CD4-positive, alpha-beta T cell treated with Interleukin-15 for 1 hour (primary cell): ENCODE data around the gene TSPAN16.
"Not testable (repeated sequence)": the region's sequence is repeated elsewhere in the genome, so short reads cannot be mapped to it uniquely, and the experiment has no call there.

Experiments
- DNase-seq: peaks from one replicate; pipeline ENCODE4 v3.0.0-alpha.2; 2020

TSPAN16 gene

DNA sequence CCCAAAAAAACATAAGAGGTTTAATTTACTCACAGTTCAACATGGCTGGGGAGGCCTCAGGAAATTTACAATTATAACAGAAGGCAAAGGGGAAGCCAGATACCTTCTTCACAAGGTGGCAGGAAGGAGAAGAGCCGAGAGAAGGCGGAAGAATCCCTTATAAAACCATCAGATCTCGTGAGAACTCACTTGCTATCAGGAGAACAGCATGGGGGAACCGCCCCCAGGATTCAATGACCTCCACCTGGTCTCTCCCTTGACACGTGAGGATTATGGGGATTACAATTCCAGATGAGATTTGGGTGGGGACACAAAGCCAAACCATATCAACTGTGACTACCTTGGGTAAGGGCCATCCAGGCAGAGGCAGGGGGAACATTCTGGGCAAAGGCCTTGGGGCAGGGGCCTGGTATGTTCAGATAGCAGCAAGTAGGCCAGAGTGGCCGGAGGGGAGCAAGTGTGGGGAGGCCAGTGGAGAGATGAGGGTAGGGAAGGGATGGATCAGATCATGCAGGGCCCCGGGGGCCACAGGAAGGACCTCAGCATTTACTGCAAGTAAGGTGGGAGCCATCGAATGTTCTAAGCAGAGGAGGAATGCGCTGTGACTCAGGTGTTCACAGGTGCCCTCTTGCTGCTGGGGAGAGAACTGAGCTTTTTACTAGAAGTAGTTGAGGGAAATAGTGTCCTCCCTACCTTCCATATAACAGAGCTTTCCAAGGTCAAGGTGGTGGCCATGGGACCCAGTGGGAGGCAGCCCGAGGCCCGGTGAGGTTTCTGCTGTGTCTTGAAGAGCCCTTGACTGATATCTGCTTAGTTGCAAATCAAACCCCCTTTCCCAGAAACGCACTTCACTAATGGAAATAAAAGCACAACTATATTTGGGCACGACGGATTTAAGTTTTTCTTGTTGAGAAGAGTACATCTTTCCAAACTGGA lies 25.5 kb downstream of the TSPAN16 start:
- no peak for DNase-seq

DNA sequence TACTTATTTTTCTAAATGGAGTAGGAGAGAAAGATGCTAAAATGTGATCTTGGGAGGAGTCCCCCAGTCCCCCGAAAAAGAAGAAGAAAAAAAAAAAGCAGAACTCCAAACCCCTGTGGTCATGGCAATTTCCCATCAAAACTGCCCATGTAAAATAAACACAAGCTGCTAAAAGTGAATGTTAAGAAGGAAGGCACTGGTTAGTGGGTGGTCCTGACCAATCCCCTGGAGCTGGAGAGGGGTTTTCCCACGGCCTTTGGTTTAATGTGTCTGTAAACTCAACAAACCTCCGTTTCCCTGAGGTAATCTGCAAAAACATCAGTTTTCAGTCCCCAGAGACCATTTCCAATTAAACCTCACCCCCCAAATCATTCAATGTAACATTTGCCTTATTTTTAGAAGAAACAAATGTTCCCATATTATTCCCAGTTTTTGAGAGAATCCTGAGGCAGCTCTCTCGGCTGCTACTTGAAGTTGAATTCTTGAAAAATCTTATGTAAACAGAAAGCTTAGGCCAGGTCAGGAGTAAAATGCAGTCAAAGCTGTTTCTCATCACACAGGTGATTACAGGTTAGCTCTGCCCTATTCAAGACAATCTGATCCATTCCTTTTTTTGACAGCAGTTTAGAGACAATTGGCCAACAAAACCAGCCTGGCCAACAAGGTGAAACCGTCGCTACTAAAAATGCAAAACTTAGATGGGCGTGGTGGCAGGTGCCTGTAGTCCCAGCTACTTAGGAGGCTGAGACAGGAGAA lies 26.5 kb downstream of the TSPAN16 start:
- peak; percentile 36 for DNase-seq

DNA sequence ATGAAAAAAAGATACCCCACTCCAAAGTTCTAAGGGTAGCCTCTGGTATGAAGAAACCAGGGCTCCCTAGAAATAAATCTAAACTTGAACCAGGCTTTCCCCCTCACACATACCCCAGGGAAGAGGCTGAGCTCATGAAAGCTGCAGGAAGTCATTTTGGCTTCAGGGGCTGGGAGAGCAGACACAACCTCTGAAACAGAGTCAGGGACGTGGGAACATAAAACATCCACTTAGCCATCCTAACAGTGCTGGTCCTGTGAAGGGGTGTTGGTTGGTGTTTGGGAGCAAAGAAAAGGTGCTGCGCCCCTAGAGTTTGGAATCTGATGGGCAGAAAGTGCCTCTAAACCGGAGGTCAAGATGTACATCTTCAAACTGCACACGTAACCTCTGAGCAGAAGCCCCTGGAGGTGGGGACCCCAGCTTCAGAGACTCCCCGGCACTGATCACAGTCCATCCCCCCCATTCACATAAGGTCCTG lies 27.7 kb downstream of the TSPAN16 start:
- no peak for DNase-seq

- DNase-seq, result peak; percentile 82
These were observed 28.2 kb downstream of the TSPAN16 start for GRCh38 chr19:11324079-11324661.

- DNase-seq, result no peak
These were observed 28.9 kb downstream of the TSPAN16 start for GRCh38 chr19:11324748-11325389.

DNA sequence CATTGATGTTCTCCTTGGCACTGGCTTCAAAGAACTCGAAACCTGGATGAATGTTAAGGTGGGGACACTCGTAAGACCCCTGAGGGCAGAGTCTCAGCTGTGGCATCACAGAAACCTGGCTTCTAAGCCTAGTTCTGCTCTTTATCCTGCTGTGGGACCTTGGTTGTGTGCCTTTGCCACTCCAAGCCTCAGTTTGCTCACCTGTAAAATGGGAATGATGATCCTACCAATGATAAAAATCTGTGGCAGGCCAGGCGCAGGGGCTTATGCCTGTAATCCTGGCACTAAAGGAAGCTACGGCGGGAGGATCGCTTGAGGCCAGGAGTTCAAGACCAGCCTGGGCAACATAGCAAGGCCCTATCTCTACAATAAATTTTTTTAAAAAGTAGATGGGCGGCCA lies 29.6 kb downstream of the TSPAN16 start:
- DNase-seq, result no peak

GRCh38 chr19:11330127-11330526 lies 34.2 kb downstream of the TSPAN16 start:
- no peak for DNase-seq

- no peak for DNase-seq
These were observed 35.5 kb downstream of the TSPAN16 start for GRCh38 chr19:11331502-11331901.

DNA sequence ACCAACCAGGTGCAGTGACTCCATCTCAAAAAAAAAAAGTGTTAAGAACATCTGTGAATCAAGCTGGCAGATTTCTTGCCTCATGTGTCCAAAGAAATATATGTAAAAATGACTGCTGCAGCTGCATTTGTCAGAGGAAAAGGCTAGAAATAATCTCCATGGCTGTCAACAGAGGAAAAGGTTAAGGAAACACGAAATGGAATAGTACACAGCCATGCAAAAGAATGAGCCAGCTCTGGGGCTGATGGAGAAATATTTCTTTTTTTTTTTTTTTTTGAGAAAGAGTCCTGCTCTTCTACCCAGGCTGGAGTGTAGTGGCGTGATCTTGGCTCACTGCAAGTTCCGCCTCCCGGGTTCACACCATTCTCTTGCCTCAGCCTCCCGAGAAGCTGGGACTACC lies 36.9 kb downstream of the TSPAN16 start:
- no peak for DNase-seq

DNA sequence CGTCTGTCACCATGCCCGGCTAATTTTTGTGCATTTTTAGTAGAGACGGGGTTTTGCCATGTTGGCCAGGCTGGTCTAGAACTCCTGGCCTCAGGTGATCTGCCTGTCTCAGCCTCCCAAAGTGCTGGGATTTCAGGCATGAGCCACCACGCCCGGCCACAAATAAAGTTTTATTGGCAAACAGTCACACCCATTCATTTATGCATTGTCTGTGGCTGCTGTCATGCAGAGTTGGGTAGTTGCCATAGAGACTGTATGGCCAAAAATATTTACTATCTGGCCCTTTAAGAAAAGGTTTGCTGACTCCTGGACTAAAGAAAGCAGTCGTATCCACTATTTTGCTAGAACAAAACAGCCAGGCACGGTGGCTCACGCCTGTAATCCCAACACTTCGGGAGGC lies 37.9 kb downstream of the TSPAN16 start:
- DNase-seq, result not testable (repeated sequence)

- no peak for DNase-seq
These were observed 39.6 kb downstream of the TSPAN16 start for GRCh38 chr19:11335449-11336146.

- no peak for DNase-seq
These were observed 41.1 kb downstream of the TSPAN16 start for GRCh38 chr19:11337080-11337479.

DNA sequence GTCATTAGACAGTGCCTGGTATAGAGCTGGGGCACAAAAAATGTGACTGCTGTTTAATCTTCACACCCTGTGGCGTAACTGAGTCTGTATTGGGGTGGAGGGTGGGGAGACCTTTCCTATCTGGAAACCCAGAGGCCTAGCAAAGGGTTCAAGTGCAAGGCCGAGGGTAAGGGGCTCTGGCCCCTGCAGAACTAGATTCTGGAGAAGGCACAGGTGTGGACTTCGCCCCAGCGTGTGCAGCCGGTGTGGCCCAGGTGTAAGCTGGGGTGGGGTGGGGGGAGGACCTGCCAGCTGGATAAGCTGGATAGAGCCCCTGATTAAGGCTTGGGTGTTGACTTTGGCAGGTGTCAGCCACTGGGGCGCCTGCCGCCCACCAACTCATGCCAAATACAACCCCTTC lies 42.2 kb downstream of the TSPAN16 start:
- DNase-seq, result no peak

GRCh38 chr19:11338569-11339253 lies 42.8 kb downstream of the TSPAN16 start:
- DNase-seq, result no peak

DNA sequence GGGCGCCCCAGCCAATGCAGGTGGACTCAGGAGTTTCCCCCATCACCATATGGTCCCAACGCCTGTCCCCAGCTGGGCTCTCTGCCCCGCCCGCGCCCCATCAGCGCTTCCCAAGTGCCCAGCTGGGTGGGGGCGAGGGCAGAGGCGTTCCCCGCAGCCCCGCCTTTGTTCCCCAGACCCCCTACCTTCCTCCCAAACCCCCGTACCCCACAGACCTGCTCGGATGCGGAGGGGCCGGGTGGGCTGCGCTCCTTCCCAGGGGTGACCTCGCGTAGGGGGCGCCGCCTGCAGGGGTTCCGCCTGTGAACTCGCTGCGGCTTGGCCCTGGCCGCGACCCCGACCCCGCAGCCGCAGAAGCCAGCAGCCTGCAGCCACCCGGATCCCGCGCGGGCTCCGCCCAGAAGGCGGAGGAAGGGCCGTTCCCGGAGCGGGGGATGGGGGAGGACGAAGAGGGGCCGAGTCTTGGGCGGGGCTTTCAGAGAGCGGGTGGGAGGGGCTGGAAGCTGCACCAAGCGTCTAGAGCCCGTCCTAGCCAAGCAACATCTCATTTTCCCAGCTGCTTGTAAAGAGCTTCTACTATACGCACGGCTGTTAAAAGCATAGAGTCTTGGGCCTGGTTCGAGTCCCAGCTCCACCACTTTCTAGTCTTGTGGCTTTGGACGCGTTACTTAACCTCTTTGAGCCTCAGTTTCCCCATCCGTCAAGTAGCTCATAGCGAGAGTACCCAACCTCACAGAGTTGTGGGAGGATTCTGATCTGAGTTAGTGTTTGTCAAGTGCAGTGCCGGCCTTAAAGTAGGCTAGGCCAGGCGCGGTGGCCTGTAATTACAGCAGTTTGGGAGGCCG lies 43.5 kb downstream of the TSPAN16 start, which contains the start of gene RAB3D:
Gene RAB3D, minus strand, starts transcription at position 404 of the 845 bp plus-strand sequence. CDS start 2,258 bp downstream, outside the sequence.
- DNase-seq, result peak; percentile 85

GRCh38 chr19:11340099-11340467 lies 44.1 kb downstream of the TSPAN16 start:
- not testable (repeated sequence) for DNase-seq

- no peak for DNase-seq
These were observed 46.5 kb downstream of the TSPAN16 start for GRCh38 chr19:11342429-11342828.

GRCh38 chr19:11345122-11345803 lies 49.3 kb downstream of the TSPAN16 start:
- DNase-seq, result no peak

- DNase-seq, result peak; percentile 99
These were observed 50.4 kb downstream of the TSPAN16 start, which contains the start of the genes CCDC159 and TMEM205 for GRCh38 chr19:11346104-11346940. Gene CCDC159, plus strand, starts transcription at chr19:11346519. Its CDS starts 88 bp downstream, at chr19:11346607. Gene TMEM205, minus strand, starts transcription at chr19:11346268. Its CDS starts 649 bp downstream, at chr19:11345619.
